Activated CD8-positive, alpha-beta memory T cell treated with anti-CD3 and anti-CD28 coated beads for 36 hours (primary cell): ENCODE measurements around the gene VPS9D1. TPM values are rescaled to one million over a fixed set of nuclear protein-coding genes. Genes with fewer than 3 reads are reported as not detected.

Experiments used
- CTCF ChIA-PET: fragments of 350-600 bp; sonication (Branson Sonifier 250); formaldehyde crosslinking; loops from one replicate; lab custom pipeline; 2021; ENCODE audit warnings: antibody characterized with exemption; lab: Charles Lee
- POLR2A ChIA-PET: fragments of 350-600 bp; sonication (Branson Sonifier 250); formaldehyde crosslinking; loops from one replicate; lab custom pipeline; 2021; ENCODE audit warnings: antibody characterized with exemption; lab: Charles Lee
- total RNA-seq, 2 experiments: library from RNA; stranded (reverse); gene quantifications; one replicate each; pipeline ENCODE4 v1.2.3, GENCODE V29; 2021

VPS9D1 gene
- total RNA-seq, 2 experiments from 2014 or later: 2.0 to 2.6 TPM

GRCh38 chr16:89737341-89738071 is 16.8 kb upstream of the VPS9D1 start:
- ChIA-PET POLR2A (interaction anchor here (1.0 kb wide), 1 partner anchor 13 kb away, joined by 3 read pairs; no protein-coding TSS in a partner anchor), CTCF (interaction anchor here (0.6 to 1.9 kb wide), 4 partner anchors 13 to 123 kb away, joined by 3 to 6 read pairs (median 5); no protein-coding TSS in a partner anchor)

- ChIA-PET POLR2A (interaction anchor here (1.0 kb wide), 1 partner anchor 12 kb away, joined by 3 read pairs; no protein-coding TSS in a partner anchor), CTCF (interaction anchor here (1.9 kb wide), 1 partner anchor 31 kb away, joined by 6 read pairs; no protein-coding TSS in a partner anchor)
These were observed 15.9 kb upstream of the VPS9D1 start for GRCh38 chr16:89736554-89736953.

- POLR2A ChIA-PET: interaction anchor here (1.1 kb wide), 1 partner anchor 10 kb away, joined by 3 read pairs; no protein-coding TSS in a partner anchor
- CTCF ChIA-PET: interaction anchor here (0.5 to 1.3 kb wide), 4 partner anchors 10 to 140 kb away, joined by 3 to 5 read pairs (median 4); partner anchors contain the start of gene TCF25
These were observed 13.1 kb upstream of the VPS9D1 start for GRCh38 chr16:89733792-89734191.

GRCh38 chr16:89733322-89733721 is 12.6 kb upstream of the VPS9D1 start:
- ChIA-PET CTCF (interaction anchor here (0.6 to 1.3 kb wide), 2 partner anchors 128 to 140 kb away, joined by 4 to 5 read pairs; partner anchors contain the start of gene TCF25), POLR2A (interaction anchor here (0.7 kb wide), 1 partner anchor 9 kb away, joined by 3 read pairs; no protein-coding TSS in a partner anchor)

- POLR2A ChIA-PET: interaction anchor here (0.7 kb wide), 1 partner anchor 8 kb away, joined by 3 read pairs; no protein-coding TSS in a partner anchor
- CTCF ChIA-PET: interaction anchor here (1.3 kb wide), 1 partner anchor 128 kb away, joined by 5 read pairs; no protein-coding TSS in a partner anchor
These were observed 12.2 kb upstream of the VPS9D1 start for GRCh38 chr16:89732918-89733242.

GRCh38 chr16:89732142-89732917 is 11.6 kb upstream of the VPS9D1 start:
- POLR2A ChIA-PET: no interaction called here
- CTCF ChIA-PET: no interaction called here

GRCh38 chr16:89730610-89731234 is 10.0 kb upstream of the VPS9D1 start:
- CTCF ChIA-PET: no interaction called here
- POLR2A ChIA-PET: no interaction called here

GRCh38 chr16:89729863-89730593 is 9.3 kb upstream of the VPS9D1 start:
- POLR2A ChIA-PET: no interaction called here
- CTCF ChIA-PET: no interaction called here

- POLR2A ChIA-PET: no interaction called here
These were observed 8.6 kb upstream of the VPS9D1 start for GRCh38 chr16:89729293-89729692.

GRCh38 chr16:89727406-89728120 is 6.9 kb upstream of the VPS9D1 start:
- CTCF ChIA-PET: interaction anchor here (0.6 kb wide), 1 partner anchor 129 kb away, joined by 3 read pairs; no protein-coding TSS in a partner anchor
- POLR2A ChIA-PET: no interaction called here

More at GRCh38 chr16:89729293-89729692, 8.6 kb upstream of the VPS9D1 start:
- CTCF ChIA-PET: no interaction called here

- POLR2A ChIA-PET: interaction anchor here (0.5 to 2.0 kb wide), 5 partner anchors 11 to 194 kb away, joined by 3 to 10 read pairs (median 3); no protein-coding TSS in a partner anchor
- CTCF ChIA-PET: interaction anchor here (0.8 to 3.8 kb wide), 6 partner anchors 14 to 137 kb away, joined by 3 to 28 read pairs (median 4); partner anchors contain the start of gene SPATA2L
These were observed 2.9 kb upstream of the VPS9D1 start for GRCh38 chr16:89723279-89724250.

GRCh38 chr16:89722392-89723278 is 1.9 kb upstream of the VPS9D1 start:
- ChIA-PET CTCF (interaction anchor here (0.9 to 3.8 kb wide), 3 partner anchors 17 to 138 kb away, joined by 4 to 28 read pairs (median 4); partner anchors contain the start of gene SPATA2L), POLR2A (interaction anchor here (0.5 to 2.0 kb wide), 2 partner anchors 10 to 195 kb away, joined by 3 to 10 read pairs; no protein-coding TSS in a partner anchor)

GRCh38 chr16:89721546-89722391 is 1.1 kb upstream of the VPS9D1 start:
- POLR2A ChIA-PET: interaction anchor here (2.0 kb wide), 1 partner anchor 9 kb away, joined by 10 read pairs; no protein-coding TSS in a partner anchor
- CTCF ChIA-PET: interaction anchor here (3.8 kb wide), 1 partner anchor 21 kb away, joined by 28 read pairs; the partner anchor contains the start of gene SPATA2L

- ChIA-PET CTCF (interaction anchor here (0.7 to 1.5 kb wide), 3 partner anchors 14 to 140 kb away, joined by 3 to 5 read pairs (median 3); no protein-coding TSS in a partner anchor), POLR2A (interaction anchor here (0.6 to 1.2 kb wide), 2 partner anchors 9 to 22 kb away, joined by 3 to 4 read pairs; no protein-coding TSS in a partner anchor)
These were observed 216 bp downstream of the VPS9D1 start for GRCh38 chr16:89720551-89720812.
